HepG2 (cell line): ENCODE results near the gene FNDC3B. TPM values are rescaled to one million over a fixed set of nuclear protein-coding genes. Genes with fewer than 3 reads are reported as not detected.

Source experiments
- ATAC-seq: fragments of 200-7000 bp; cut with Tn5 transposase; 3 replicates; pipeline ENCODE4 v1.9.1; 2020; ENCODE audit warnings: mild to moderate bottlenecking, moderate library complexity
- BruUV-seq: library from RNA; stranded (reverse); fragments of 400-500 nt; replicated peaks from 2 replicates; lab custom pipeline; 2021; lab: Mats Ljungman, UMichigan
- CTCF ChIA-PET: fragments of 300-600 bp; formaldehyde crosslinking; extraction: SDS; loops from one replicate; lab custom pipeline; 2021; ENCODE audit warnings: low total read pairs, inconsistent platforms, low intra/inter-chr PET ratio; lab: Yijun Ruan, JAX
- POLR2A ChIA-PET: fragments of 350-600 bp; sonication (Branson Sonifier 250); formaldehyde crosslinking; loops from one replicate; lab custom pipeline; 2020; ENCODE audit warnings: antibody characterized with exemption, inconsistent platforms; lab: Yijun Ruan, JAX
- DNase-seq: peaks from one replicate; pipeline ENCODE4 v3.0.0-alpha.2; 2015; ENCODE audit warnings: low spot score
- FAIRE-seq: peaks from 3 replicates; lab custom pipeline; 2011; peaks lifted over from hg19 to GRCh38; lab: Jason Lieb, UNC
- H2AFZ ChIP-seq: one replicate; pipeline ENCODE4 v1.6.1; 2011; ENCODE audit warnings: low read length, inconsistent platforms
- H3K27ac ChIP-seq: fragments of 300-600 bp; 3 replicates; pipeline ENCODE4 v1.8.0; 2011; ENCODE audit warnings: mixed run types, mild to moderate bottlenecking, mixed read lengths, low read length, inconsistent platforms; ENCODE audit not compliant: insufficient read depth; ENCODE audit errors: extremely low read length
- H3K27me3 ChIP-seq, 2 experiments: fragments of 200-600 bp in 1 of 2; 2 replicates in 1 of 2; 3 replicates in 1 of 2; pipeline versions ENCODE4 v1.6.0 to v1.8.0; 2011; ENCODE audit warnings: low read length in 2 of 2, mild to moderate bottlenecking in 2 of 2, moderate library complexity in 2 of 2, inconsistent platforms in 1 of 2; ENCODE audit not compliant: insufficient read depth in 2 of 2, control insufficient read depth in 1 of 2
- H3K36me3 ChIP-seq, 2 experiments: fragments of 200-600 bp in 1 of 2; replicated peaks in 1 of 2; 2 replicates in 1 of 2; 3 replicates in 1 of 2; pipeline versions ENCODE4 v1.5.1 to v1.8.0; 2011; ENCODE audit warnings: low read length in 2 of 2, inconsistent platforms in 1 of 2; ENCODE audit not compliant: insufficient read depth in 2 of 2, control insufficient read depth in 1 of 2
- H3K4me1 ChIP-seq: 2 replicates; pipeline ENCODE4 v1.5.1; 2012; ENCODE audit warnings: low read length, inconsistent platforms; ENCODE audit not compliant: insufficient read depth
- H3K4me2 ChIP-seq: 2 replicates; pipeline ENCODE4 v1.6.0; 2011; ENCODE audit warnings: low read depth, low read length, inconsistent platforms
- H3K4me3 ChIP-seq, 3 experiments: fragments of 200-600 bp in 1 of 3; sonication (generic), shearing (Covaris generic) in 1 of 3; replicated peaks in 1 of 3; 2 replicates each; pipeline ENCODE4 v1.5.1; 2011 to 2016; ENCODE audit warnings: low read length in 3 of 3, inconsistent platforms in 2 of 3, low read depth in 2 of 3, mild to moderate bottlenecking in 2 of 3, control low read depth in 1 of 3, mixed read lengths in 1 of 3; ENCODE audit not compliant: insufficient read depth in 1 of 3
- H3K79me2 ChIP-seq: one replicate; pipeline ENCODE4 v1.6.1; 2011; ENCODE audit warnings: low read length, inconsistent platforms; ENCODE audit not compliant: insufficient read depth
- H3K9ac ChIP-seq: 2 replicates; pipeline ENCODE4 v1.6.0; 2011; ENCODE audit warnings: mild to moderate bottlenecking, low read depth, low read length, inconsistent platforms; ENCODE audit not compliant: insufficient read depth
- H3K9me3 ChIP-seq: 2 replicates; pipeline ENCODE4 v1.5.1; 2012; ENCODE audit warnings: mild to moderate bottlenecking, low read length
- H4K20me1 ChIP-seq: 2 replicates; pipeline ENCODE4 v1.6.0; 2011; ENCODE audit warnings: inconsistent platforms, mild to moderate bottlenecking, low read length, moderate library complexity; ENCODE audit not compliant: insufficient read depth
- ARNT2 ChIP-seq: sonication (generic); formaldehyde crosslinking; IDR thresholded peaks from 2 replicates; pipeline ENCODE4 v1.8.0; 2022; ENCODE audit warnings: mild to moderate bottlenecking, low read depth, missing genetic modification reagents, moderate library complexity
- ESRRA ChIP-seq: sonication (generic); formaldehyde crosslinking; IDR thresholded peaks from 2 replicates; pipeline ENCODE4 v1.5.1; 2020; ENCODE audit warnings: mild to moderate bottlenecking, low read depth, missing genetic modification reagents
- HDAC2 ChIP-seq: sonication (generic); formaldehyde crosslinking; IDR thresholded peaks from 2 replicates; pipeline ENCODE4 v1.4.0; 2020; ENCODE audit warnings: missing genetic modification reagents
- HNF1A ChIP-seq, 2 experiments: sonication (generic) in 1 of 2; formaldehyde crosslinking in 1 of 2; IDR thresholded peaks; 2 replicates each; pipeline versions ENCODE4 v1.4.0 to v1.6.1; 2016 to 2020; ENCODE audit warnings: borderline replicate concordance in 1 of 2, low read depth in 1 of 2, mild to moderate bottlenecking in 1 of 2, missing genetic modification reagents in 1 of 2
- KMT2A ChIP-seq: sonication (generic); formaldehyde crosslinking; IDR thresholded peaks from 2 replicates; pipeline ENCODE4 v1.4.0; 2020; ENCODE audit warnings: missing genetic modification reagents
- NFE2 ChIP-seq: sonication (generic); formaldehyde crosslinking; IDR thresholded peaks from 2 replicates; pipeline ENCODE4 v1.4.0; 2020; ENCODE audit warnings: missing genetic modification reagents
- ZNF367 ChIP-seq: sonication (generic); formaldehyde crosslinking; IDR thresholded peaks from 2 replicates; pipeline ENCODE4 v1.4.0; 2020; ENCODE audit warnings: missing genetic modification reagents, borderline replicate concordance
- ZNF562 ChIP-seq: sonication (generic); formaldehyde crosslinking; IDR thresholded peaks from 2 replicates; pipeline ENCODE4 v1.8.0; 2022; ENCODE audit warnings: missing genetic modification reagents, borderline replicate concordance
- WGBS: methylation state at CpG from one replicate; pipeline ENCODE4 v1.1.6; 2017; ENCODE audit warnings: low lambda C conversion rate; 5-methylcytosine and 5-hydroxymethylcytosine counted together
- in situ Hi-C: cut with HindIII; loops from 2 replicates; pipeline ENCODE4 v1.10.0; 2017; ENCODE audit warnings: low pct_unique_long_range_greater_than_20kb; ENCODE audit not compliant: extremely low pct_ligation_motif_present
- intact Hi-C: fragments of 100-400 bp; cut with micrococcal nuclease; formaldehyde crosslinking; loops from one replicate; pipeline ENCODE4 v1.10.0; 2022; ENCODE audit not compliant: unreplicated experiment
- polyA plus RNA-seq, 8 experiments: library from polyadenylated mRNA; depleted of rRNA in 3 of 8; stranded (reverse) in 7 of 8; unstranded in 1 of 8; fragments of >200 nt; fragmentation: Illumina TruSeq in 4 of 8; extraction: Trizol in 4 of 8; gene quantifications; 2 replicates each; pipeline versions ENCODE4 v1.2.1 to v1.2.3, GENCODE V29; 2011 to 2016; ENCODE audit warnings: low read depth in 4 of 8, missing spikeins in 1 of 8, mixed read lengths in 1 of 8; ENCODE audit not compliant: insufficient read depth in 1 of 8
- total RNA-seq, 5 experiments: library from RNA; depleted of rRNA; stranded (reverse); fragments of >200 nt; fragmentation: Illumina TruSeq; extraction: Trizol; gene quantifications; 2 replicates each; pipeline ENCODE4 v1.2.3, GENCODE V29; 2016; ENCODE audit warnings: low read depth in 1 of 5
- TF ChIP-seq, protein P1 (sequence below): sonication (generic); formaldehyde crosslinking; IDR thresholded peaks from 2 replicates; pipeline ENCODE4 v1.4.0; 2020; ENCODE audit warnings: missing genetic modification reagents
- TF ChIP-seq, protein P2 (sequence below): sonication (generic); formaldehyde crosslinking; conservative IDR thresholded peaks from 2 replicates; pipeline ENCODE4 v1.4.0; 2020; ENCODE audit warnings: missing genetic modification reagents

Gene FNDC3B
- total and polyA plus RNA-seq, 2 of the 13 experiments (the other 11 are each of a cell fraction or from before 2014, with no cell fraction given) = 74.8 to 103 TPM

DNA sequence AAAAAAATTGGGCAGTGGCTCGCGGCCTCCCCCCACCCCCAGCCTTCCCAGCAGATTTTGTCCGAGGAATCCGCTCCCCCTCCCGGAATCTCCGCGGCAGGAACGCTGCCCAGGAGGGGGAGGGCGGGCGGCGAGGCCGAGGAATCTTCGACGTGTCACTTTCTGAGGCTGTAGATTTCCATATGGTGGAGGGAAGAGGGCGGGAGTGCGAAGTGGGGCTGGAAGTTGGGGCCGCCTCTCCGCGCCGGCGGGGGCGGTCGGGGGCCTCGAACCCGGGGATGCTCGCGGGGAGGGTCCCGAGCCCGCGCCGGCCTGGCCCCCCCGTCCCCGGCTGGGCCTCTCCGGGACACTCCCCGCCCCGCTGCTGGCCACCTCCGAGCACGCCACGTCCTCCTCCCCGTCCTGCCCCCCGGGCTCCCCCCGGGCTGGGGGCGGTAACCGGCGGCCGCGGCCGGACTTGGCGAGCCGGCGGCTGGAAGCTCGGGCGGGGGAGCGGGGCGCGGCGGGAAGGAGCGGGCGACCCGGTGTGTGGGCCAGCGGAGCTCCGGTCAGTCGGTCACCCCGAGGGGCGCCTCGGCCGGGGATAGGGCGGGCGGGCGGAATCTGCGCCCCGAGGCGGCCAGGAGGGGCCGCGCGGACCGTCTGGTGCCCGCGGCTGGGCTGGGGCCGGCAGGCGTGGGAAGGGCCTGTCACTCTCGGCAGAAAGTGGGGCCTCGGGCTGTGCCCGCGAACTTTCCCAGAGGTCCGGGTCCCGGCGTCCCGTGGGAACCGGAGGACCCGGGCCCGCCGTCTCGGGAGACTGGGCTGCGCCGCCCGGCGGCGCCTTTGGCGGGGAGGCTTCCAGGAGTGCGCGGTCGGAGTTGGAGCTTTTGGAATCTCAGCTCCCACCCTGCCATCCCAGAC lies 951 bp downstream of the FNDC3B start:
- H3K4me1 ChIP-seq = peaks cover 53% of the 10 kb centered on the region
- no peaks in the 10 kb centered on the region for H3K9me3 ChIP-seq
- intact Hi-C loops = loop anchor here (5.0 kb wide), 2 partner anchors 42 to 233 kb away; no protein-coding TSS in a partner anchor
- peak overlapping the region; percentile 99 for H3K27ac ChIP-seq
- ATAC-seq (peak; percentile 65), DNase-seq (peak; percentile 72), FAIRE-seq (no peak)
- peaks cover 22% of the 10 kb centered on the region for H4K20me1 ChIP-seq
- peak overlapping the region; percentile 97 for H3K4me2 ChIP-seq
- peaks cover 78% of the 10 kb centered on the region for H3K79me2 ChIP-seq
- H3K27me3 ChIP-seq = no peaks in the 10 kb centered on the region; a peak in 1 of 5 replicates
- no TSS peak for BruUV-seq
- 0% methylated on average over 6 of the region's 103 CpGs for WGBS
- no peak overlapping the region for H2AFZ ChIP-seq
- H3K4me3 ChIP-seq = peak overlapping the region; percentile 93 to 99 (median 95)
- CTCF ChIA-PET = no interaction called here
- peaks cover under 1 to 16% of the 10 kb centered on the region in 2 experiments; a peak in 2 of 5 replicates for H3K36me3 ChIP-seq
- peak overlapping the region; percentile 100 for H3K9ac ChIP-seq
- in situ Hi-C loops = no loop called here
- POLR2A ChIA-PET = interaction anchor here (0.7 to 4.7 kb wide), 10 partner anchors 16 to 234 kb away, joined by 3 to 66 read pairs (median 4); partner anchors contain the start of genes PLD1 and TMEM212
- peak; percentile 62 for TF ChIP-seq HDAC2 (CRISPR knock-in tag)
- TF ChIP-seq, protein P1, sequence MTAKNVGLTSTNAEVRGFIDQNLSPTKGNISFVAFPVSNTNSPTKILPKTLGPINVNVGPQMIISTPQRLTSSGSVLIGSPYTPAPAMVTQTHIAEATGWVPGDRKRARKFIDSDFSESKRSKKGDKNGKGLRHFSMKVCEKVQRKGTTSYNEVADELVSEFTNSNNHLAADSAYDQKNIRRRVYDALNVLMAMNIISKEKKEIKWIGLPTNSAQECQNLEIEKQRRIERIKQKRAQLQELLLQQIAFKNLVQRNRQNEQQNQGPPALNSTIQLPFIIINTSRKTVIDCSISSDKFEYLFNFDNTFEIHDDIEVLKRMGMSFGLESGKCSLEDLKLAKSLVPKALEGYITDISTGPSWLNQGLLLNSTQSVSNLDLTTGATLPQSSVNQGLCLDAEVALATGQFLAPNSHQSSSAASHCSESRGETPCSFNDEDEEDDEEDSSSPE = 0 out of 2 replicates have a peak, but pooled peaks have one; percentile 47
- TF ChIP-seq ZNF367 (CRISPR knock-in tag) = 0 out of 2 replicates have a peak, but pooled peaks have one; percentile 11
- no peak for TF ChIP-seq HNF1A (IDR thresholded peaks at IDR 0.05; ENCODE audit: low read depth)
- 0 out of 2 replicates have a peak, but pooled peaks have one; percentile 51 for TF ChIP-seq HNF1A (CRISPR knock-in tag; IDR thresholded peaks at IDR 0.05; ENCODE audit: borderline replicate concordance)
- TF ChIP-seq ZNF562 = no peak
- 0 out of 2 replicates have a peak, but pooled peaks have one; percentile 18 for TF ChIP-seq KMT2A
- TF ChIP-seq NFE2 = no peak
- TF ChIP-seq ESRRA = peak; percentile 40; the same call in 1 of the 2 replicates
- TF ChIP-seq, protein P2, sequence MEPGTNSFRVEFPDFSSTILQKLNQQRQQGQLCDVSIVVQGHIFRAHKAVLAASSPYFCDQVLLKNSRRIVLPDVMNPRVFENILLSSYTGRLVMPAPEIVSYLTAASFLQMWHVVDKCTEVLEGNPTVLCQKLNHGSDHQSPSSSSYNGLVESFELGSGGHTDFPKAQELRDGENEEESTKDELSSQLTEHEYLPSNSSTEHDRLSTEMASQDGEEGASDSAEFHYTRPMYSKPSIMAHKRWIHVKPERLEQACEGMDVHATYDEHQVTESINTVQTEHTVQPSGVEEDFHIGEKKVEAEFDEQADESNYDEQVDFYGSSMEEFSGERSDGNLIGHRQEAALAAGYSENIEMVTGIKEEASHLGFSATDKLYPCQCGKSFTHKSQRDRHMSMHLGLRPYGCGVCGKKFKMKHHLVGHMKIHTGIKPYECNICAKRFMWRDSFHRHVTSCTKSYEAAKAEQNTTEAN (CRISPR knock-in tag) = no peak
- peak; percentile 25 for TF ChIP-seq ARNT2
